HG02642 (cell line): ENCODE results near the gene SMARCC1.
"Not testable (repeated sequence)": the region's sequence is repeated elsewhere in the genome, so short reads cannot be mapped to it uniquely, and the experiment has no call there.

ENCODE experiments used
- ATAC-seq: cut with Tn5 transposase; IDR thresholded peaks from one replicate; pipeline ENCODE4 v1.9.1; 2021; ENCODE audit warnings: mild to moderate bottlenecking; ENCODE audit not compliant: unreplicated experiment, poor library complexity

Gene SMARCC1

DNA sequence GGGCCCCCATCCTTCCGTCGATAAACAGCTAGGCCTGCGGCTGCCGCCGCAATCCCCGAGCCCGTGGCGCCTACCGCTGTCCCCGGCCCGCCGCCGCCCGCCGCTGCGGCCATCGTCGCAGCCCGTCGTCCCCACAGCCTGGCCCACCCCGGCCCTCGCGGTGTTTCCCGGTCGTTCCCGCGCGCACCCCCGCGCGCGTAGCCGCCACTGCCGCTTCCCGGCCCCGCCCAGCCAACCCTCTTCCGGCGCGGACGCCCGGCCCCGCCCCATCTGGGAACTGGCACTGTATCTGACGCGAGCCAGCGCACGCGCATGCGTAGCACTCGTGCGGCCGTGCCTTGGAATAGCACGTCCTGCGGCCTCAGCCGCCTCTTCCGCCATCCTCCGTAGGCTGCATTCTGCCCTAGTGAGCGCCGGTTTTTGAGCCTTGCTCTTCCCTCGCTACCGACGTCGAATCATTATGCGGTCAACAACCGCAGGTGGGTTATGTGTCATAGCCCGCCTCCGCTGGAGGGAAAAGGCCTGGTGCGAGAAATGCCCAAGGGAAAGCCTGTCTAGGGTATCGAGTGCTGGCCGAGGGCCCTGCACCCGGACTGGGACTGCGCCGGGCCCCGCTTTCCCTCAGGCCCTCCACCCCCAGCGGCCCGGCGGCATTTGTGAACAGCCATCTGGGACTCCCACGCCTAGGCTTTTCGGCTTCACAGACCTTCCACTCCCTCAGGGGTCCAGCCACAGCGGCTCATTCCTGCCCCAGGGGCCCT lies at the start of gene SMARCC1:
TSS of gene SMARCC1 (minus strand) at position 209 of the 761 bp plus-strand sequence. CDS start at position 113, 96 bp downstream.
- peak; percentile 83 for ATAC-seq

DNA sequence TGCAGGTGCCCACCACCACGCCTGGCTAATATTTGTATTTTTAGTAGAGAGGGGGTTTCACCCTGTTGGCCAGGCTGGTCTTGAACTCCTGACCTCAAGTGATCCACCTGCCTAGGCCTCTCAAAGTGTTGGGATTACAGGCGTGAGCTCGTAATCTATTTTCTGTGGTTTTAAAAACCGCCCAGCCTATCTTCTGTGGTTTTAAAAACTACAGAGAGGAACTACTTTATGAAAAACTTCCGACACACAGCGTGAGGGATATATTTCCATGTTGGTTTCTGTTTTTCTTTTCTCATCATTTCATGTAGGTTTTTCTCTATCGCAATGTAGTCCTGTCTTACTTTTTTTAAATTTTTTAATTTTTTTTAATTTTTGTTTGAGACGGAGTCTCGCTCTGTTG lies 47.8 kb upstream of the SMARCC1 start:
- ATAC-seq: not testable (repeated sequence)

DNA sequence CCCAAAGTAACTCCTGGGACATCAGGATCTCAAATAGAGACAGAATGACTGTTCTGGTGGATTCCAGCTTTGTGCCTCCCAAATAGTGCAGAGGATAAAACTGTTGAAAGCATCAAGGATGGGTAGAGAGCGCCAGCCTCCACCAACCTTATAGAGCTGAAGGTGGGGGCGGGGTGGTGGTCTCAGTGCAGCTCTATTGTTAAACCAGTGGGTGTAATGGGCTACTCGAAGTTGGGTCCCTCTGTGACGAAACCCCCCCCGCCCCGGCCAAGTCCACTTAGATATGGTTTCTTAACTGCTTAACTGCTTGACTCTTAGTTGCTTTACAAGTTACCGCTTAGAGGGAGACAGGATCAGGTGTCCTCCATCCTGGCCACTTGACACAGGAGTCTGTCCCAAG lies 43.9 kb upstream of the SMARCC1 start:
- no peak for ATAC-seq

DNA sequence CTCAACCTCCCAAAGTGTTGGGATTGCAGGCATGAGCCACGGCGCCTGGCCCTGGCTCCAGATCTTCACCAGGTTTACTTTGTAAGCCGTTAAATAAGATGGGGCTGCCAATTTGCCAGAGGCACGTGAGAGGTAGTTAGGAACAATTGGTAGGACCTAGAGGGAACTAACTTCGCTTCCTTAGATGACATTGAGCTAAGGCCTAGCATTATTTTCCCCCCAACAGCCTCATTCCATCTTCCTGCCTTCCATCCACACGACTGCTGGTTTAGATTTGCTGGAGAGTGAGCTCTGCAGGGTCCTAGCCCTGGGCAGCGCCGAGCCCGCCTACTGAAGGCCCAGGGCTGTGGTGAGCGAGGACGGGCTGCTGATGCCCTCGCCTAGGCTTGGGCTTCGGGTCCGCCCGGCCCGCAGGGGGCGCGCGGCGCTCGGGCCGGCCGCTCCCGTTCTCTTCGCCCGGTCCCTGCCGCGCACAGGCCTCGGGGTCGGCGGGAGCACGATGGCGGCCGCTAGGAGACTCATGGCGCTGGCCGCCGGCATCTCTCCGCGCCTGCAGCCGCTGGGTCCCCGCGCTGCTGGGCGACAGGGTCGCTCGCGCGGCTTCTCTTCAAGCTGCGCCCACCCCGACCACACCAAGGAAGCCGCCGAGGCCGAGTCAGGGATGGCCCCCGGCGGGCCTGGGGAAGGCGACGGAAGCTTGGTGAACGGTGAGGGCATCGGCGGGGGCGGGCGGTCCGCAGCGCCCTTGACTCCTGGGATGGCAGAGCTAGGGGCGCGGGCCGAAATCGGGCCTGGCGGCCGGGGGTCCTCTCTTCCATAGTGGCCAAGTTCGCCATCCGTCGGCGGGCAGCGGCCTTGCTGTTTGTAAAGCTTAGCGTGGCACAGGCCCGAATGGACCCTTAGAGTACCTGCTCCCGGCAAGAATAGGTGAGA lies 43.1 kb upstream of the SMARCC1 start:
- ATAC-seq: peak; percentile 95

DNA sequence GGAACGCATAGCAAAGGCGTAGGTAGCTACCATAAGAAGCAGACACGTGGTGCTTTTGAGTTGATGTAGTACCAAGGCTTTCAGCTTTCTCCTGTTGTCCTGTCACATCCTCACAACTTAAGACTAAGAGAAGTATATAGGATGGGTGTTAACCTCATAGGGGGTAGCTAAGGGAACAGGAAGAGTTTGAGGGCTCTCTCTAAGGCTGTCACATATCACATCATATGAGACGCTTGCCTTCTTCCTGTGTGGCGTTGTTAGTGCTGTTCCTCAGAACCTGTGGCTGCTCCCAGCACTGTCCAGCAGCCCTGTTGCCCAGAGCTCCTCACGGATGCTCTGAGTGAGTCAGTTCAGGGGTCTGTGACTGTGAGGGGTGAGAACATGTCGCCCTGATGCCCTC lies 35.9 kb upstream of the SMARCC1 start:
- ATAC-seq: no peak

DNA sequence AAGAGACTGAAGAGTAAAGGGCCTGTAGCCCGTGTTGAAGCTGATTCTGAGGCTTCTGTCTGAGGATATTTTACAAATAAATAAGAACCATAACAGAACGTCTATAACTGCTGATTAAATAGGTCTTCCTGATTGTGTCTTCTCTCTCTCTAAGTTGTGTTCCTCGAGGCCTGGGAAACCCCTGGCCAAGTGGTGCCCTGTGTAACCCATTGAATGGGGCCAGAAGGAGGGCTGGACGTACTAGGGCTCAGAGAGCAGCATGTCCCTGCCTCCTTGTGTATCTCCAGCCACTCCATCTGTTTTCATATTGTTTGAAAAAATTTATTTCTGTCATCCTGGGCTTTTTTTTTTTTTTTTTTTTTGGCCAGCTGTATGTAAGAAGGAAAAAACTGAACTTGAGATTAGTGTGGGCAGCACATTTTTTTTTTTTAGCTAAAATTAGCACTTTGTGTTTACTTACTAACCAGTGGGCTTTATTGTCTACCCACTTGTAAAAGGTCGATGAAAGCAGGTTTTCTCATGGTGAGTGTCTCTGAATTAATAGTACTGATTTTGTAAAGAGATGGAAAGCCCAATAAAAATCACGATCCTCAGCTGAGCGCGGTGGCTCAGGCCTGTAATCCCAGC lies 32.0 kb upstream of the SMARCC1 start:
- no peak for ATAC-seq

DNA sequence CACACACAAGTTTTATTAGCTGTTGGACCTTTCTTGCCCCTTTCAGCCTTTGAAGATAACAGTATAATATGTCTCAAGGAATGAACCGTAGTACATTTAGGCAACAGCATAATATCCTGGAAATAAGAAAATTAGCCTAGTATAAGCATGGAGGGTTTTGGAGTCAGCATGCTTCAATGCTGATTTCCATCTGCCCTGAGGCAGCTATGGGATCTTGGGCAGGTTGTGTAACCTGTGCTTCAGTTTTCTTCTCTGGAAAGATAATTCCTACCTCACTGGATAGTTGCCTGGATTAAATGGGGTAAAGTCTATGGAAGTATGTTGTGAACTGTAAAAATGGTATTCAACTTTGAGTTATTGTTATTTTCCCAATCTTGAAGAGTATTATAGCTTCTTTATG lies 22.9 kb upstream of the SMARCC1 start:
- no peak for ATAC-seq

DNA sequence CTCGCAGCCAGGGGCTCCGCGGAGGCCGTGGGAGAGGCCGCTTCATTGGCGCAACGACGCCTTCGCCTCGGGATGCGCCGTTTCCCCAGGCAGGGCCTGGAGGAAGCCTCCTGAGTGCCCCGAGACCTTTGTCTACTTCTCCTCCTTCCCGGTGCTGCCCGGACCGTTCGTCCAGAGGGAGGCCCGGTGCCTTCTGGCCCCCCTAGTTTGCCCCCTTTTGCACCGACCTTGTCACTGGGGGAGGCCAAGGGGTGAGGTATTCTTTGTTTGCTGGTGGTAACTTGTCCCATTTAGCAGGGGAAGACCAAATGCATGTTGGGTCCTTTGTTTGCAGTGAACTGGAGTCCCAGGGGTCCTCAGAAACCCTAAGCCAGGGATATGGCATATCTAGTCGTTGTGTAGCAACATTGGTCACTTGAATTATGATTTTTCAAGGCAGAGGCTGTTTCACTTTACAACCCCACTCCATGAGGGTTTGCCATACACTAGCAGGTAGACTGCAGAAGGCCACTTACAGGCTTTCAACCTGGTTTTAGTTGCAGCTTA lies 21.9 kb upstream of the SMARCC1 start:
- ATAC-seq: no peak

DNA sequence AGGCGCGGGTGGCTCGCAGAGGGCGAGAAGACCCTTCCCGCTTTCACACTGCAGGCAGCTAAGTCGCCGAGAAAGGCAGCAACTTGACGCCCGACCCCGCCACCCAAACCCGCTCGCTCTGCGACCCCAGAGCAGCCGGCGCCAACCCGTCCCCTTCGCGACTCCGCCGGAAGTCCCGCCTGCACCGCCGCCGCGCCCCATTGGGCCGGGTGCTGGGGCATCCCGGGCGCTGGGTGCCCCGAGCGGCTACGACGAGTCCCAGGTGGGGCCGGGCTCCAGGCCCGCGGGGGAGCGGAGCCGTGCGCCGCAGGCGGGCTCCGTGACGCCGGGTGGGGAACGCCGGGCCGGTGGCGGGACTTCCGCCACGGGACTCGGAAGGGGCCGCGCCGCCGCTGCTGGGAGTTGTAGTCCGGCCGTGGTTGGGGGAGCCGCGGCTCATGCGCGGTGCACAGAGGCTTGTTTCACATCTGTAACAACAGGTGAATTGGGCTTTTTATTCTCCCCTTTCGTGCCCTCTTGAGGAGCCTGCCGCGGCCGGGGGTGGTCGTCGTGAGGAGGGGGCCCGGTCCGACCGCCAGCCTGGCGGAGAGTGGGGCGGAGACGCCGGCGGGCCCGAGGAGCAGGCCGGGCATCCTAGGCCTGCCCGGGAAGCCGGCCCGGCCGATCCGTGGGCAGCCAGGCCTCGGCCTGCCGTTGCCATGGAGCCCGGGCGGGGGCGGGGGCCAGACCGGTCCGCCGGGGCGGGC lies 21.2 kb upstream of the SMARCC1 start, which contains the start of gene DHX30:
TSS of gene DHX30 (plus strand) at position 405 of the 746 bp plus-strand sequence. CDS start 7,546 bp downstream, outside the sequence.
- peak; percentile 87 for ATAC-seq

DNA sequence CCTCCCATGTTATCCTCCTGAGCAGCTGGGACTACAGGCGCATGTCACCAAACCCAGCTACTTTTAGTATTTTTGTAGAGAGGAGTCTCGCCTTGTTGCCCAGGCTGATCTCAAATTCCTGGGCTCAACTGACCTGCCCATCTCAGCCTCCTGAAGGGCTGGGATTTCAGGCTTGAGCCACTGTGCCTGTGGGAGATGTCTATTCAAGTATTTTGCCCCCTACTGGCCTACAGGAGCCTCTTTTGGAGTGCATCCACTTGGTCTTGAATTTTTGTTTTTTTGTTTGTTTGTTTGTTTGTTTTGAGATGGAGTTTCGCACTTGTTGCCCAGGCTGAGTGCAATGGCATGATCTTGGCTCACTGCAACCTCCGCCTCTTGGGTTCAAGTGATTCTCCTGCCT lies 18.0 kb upstream of the SMARCC1 start:
- no peak for ATAC-seq

DNA sequence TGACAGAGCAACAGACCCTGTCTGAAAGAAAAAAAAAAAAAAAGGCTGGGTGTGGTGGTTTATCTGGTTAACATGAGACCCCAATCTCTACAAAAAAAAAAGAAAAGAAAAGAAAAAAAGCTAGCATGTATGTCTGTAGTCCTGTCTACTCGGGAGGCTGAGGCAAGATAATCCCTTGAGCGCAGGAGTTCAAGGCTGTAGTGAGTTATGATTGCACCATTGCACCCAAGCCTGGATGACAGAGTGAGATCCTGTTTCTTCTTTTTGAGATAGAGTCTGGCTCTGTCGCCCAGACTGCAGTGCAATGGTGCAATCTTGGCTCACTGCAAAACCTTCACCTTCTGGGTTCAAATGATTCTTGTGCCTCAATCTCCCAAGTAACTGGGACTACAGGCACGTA lies 12.9 kb upstream of the SMARCC1 start:
- no peak for ATAC-seq

DNA sequence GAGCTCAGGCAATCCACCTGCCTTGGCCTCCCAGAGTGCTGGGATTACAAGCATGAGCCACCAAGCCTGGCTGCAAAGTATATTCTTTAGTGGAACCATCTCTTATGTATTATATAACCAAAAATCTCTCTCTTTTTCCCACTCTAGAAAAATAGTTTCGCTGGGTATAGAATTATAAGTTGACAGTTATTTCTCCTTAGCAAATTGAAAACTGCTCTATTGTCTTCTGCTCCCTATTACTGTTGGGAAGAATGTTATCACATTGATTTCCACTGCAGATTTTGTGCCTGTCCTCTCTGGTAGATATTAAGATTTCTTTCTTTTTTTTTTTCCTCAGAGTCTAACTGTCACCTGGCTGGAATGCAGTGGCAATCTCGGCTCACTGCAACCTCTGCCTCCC lies 11.0 kb upstream of the SMARCC1 start:
- no peak for ATAC-seq

DNA sequence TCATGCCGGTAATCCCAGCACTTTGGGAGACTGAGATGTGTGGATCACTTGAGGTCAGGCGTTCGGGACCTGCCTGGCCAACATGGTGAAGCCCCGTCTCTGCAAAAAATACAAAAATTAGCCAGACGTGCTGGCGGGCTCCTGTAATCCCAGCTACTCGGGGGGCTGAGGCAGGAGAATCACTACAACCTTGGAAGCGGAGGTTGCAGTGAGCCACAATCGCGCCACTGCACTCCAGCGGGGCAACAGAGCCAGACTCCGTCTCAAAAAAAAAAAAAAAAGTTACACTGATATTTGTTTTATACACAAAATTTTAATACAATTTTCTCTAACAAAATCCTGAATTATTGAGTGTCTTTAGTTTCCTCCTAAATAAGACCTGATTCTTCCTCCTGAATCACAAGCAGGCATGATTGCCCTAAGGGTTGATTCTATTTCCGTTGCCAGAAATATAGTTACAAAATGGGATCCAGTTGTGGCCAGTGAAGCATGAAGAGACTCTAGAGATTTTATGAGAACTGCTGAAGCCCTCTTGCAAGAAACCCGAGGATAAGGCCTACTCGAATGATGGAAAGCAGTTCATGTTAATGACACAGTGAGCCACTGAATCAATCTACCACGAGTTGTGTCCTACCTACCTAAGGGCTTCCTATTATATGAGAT lies 9.6 kb upstream of the SMARCC1 start:
- no peak for ATAC-seq

DNA sequence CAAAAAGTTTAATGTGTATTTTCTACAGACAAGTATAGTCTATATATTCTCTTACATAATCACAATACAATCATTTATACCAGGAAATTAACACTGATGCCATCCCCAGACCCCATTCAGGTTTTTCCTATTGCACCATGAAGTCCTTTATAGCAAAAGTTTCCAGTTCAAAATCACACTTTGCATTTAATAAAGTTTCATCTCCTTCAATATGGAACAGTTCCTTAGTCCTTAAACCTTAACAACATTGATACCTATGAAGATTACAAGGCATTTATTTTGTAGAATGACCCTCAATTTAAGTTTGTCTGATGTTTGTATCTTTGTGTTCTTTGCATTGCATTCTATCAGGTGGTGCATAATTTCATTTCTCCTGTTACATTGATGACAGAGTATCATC lies 2.0 kb upstream of the SMARCC1 start:
- no peak for ATAC-seq

DNA sequence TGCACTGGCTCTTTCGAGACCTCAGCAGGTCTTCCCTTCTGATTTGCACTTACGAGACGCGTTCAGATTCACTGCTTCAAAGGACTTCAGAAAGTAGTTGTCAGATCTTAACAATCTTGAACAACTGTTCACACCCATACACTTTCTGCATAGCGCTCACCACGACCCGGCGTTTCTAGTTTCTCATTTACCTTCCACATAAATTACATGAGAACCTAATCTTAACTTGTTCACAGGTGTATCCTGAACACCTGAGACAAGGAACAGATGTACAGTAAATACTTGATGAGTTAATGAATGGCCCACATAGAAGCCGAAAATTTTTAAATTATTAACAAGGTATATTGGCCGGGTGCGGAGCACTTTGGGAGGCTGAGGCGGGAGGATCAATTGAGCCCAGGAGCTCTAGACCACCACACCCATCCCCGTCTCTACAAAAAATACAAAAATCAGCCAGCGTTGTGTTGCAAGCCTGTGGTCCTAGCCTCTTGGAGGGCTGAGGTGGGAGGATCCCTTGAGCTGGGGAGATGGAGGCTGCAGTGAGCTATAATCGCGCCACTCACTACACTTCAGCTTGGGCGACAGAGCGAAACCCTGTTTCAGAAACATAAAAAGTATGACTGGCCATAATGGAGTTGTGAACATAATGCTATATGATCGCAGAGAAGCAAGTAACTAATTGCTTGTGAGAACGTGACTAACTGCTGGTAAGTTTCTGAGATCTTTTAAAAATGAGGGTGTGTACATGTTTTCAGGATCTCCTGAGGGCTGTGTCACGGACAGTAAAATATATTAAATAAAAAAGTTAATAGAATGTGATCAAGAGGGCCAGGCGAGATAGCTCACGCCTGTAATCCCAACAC lies 984 bp upstream of the SMARCC1 start:
- ATAC-seq: no peak

DNA sequence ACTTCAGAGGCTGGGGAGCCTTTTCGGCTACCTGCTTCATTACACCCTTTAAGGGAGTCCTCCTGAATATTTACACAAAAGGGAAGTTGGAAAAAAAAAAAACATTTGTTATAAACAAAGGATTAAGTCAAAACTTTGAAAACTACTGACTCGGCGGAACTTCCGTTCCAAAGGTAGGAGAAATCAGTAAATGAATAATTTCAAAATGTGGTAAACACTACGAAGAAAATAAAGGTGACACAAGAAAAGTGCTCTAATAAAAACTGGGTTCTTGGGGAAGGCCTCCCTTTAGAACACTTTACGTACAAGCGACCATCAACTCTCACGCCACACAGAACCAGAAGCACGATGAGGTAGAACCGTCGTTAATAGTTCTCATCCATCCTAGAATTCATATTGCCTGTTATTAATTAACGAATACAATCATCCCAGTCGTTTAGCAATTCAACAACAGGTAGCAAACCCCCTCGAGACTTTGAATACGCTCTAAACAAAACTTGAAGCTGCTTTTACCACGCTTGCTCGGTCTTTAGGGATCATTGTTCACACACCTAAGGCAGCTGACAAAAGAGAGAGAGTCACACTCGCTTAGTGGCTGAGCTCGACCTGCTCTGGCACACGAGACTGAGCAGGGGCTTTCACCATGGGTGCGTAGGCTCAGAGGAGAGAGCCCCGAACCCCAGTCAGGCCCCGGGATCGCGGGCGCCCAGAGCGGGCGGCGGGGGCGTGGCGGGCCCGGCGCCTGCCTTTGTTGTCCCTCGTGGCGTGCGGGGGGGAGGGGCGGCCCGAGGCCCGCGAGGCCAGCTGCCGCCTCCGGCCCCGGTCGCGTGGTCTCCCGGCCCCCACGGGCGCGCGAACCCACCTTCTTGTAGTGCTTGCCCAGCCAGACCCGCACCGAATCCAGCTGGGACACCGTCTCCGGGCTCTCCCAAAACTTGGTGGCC lies 680 bp downstream of the SMARCC1 start:
- ATAC-seq: peak; percentile 38

DNA sequence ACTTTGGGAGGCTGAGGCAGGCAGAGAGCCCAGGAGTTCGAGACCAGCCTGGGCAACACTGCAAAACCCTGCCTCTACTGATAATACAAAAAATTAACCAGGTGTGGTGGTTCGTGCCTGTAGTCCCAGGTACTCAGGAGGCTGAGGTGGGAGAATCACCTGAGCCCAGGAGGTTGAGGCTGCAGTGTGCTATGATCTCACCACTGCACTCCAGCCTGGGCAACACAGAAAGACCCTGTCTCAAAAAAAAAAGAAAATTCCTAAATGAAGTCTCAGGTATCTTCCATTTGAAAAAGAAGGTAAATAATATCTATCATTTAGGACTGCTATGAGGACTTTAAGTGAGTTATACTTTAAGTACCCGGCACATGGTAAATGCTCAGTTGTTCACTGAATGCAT lies 2.9 kb downstream of the SMARCC1 start:
- no peak for ATAC-seq
